ENCODE measurements around the gene INHBC.

DNA sequence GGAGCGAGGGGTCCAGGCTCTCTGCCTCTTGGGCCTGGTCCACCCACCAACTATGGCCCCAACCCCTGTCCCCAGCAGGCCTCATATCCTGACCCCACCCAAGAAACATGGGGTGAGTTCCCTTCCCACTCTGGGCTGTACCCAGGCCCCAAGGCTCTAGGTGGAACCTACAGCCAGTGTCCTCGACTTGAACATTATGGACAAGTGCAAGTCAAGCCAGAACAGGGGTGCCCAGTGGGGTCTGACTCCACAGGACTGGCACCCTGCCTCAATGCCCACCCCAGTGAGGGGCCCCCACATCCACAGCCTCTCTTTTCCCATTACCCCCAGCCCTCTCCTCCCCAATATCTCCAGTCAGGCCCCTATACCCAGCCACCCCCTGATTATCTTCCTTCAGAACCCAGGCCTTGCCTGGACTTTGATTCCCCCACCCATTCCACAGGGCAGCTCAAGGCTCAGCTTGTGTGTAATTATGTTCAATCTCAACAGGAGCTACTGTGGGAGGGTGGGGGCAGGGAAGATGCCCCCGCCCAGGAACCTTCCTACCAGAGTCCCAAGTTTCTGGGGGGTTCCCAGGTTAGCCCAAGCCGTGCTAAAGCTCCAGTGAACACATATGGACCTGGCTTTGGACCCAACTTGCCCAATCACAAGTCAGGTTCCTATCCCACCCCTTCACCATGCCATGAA, 36.5 kb downstream of the INHBC start:
- TF ChIP-seq, protein P1, sequence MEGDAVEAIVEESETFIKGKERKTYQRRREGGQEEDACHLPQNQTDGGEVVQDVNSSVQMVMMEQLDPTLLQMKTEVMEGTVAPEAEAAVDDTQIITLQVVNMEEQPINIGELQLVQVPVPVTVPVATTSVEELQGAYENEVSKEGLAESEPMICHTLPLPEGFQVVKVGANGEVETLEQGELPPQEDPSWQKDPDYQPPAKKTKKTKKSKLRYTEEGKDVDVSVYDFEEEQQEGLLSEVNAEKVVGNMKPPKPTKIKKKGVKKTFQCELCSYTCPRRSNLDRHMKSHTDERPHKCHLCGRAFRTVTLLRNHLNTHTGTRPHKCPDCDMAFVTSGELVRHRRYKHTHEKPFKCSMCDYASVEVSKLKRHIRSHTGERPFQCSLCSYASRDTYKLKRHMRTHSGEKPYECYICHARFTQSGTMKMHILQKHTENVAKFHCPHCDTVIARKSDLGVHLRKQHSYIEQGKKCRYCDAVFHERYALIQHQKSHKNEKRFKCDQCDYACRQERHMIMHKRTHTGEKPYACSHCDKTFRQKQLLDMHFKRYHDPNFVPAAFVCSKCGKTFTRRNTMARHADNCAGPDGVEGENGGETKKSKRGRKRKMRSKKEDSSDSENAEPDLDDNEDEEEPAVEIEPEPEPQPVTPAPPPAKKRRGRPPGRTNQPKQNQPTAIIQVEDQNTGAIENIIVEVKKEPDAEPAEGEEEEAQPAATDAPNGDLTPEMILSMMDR (IDR thresholded peaks at IDR 0.05): no peak
- no peak for TF ChIP-seq POLR2A (IDR thresholded peaks at IDR 0.05)
